DOHH2 (cell line): ENCODE data around the gene MYO1H.

Source experiments
- H3F3A ChIP-seq: fragments of 200-600 bp; sonication (generic), shearing (Covaris generic); 2 replicates; pipeline ENCODE4 v1.6.0; 2016; ENCODE audit warnings: antibody characterized with exemption, mild to moderate bottlenecking; ENCODE audit not compliant: control insufficient read depth, insufficient read depth
- H3K27ac ChIP-seq: fragments of 200-600 bp; sonication (generic); 2 replicates; pipeline ENCODE4 v1.5.1; 2014; ENCODE audit warnings: low read depth, mild to moderate bottlenecking, low read length, moderate library complexity
- H3K27me3 ChIP-seq: fragments of 200-600 bp; sonication (generic); 2 replicates; pipeline ENCODE4 v1.6.1; 2014; ENCODE audit warnings: mild to moderate bottlenecking, low read length, mixed read lengths; ENCODE audit not compliant: control insufficient read depth
- H3K36me3 ChIP-seq: fragments of 200-600 bp; sonication (generic); 2 replicates; pipeline ENCODE4 v1.6.1; 2014; ENCODE audit warnings: mild to moderate bottlenecking, low read length, moderate library complexity, mixed read lengths; ENCODE audit not compliant: control insufficient read depth
- H3K4me1 ChIP-seq: fragments of 200-600 bp; sonication (generic); 2 replicates; pipeline ENCODE4 v1.6.1; 2014; ENCODE audit warnings: mild to moderate bottlenecking, low read length, mixed read lengths; ENCODE audit not compliant: control insufficient read depth
- H3K4me2 ChIP-seq: fragments of 200-600 bp; sonication (generic); 2 replicates; pipeline ENCODE4 v1.6.0; 2014; ENCODE audit warnings: mild to moderate bottlenecking, low read length, moderate library complexity
- H3K4me3 ChIP-seq: fragments of 200-600 bp; sonication (generic); 2 replicates; pipeline ENCODE4 v1.5.1; 2014; ENCODE audit warnings: mild to moderate bottlenecking, low read length, mixed read lengths
- H3K79me2 ChIP-seq: fragments of 200-600 bp; sonication (generic); 2 replicates; pipeline ENCODE4 v1.6.1; 2014; ENCODE audit warnings: mild to moderate bottlenecking, low read length, mixed read lengths; ENCODE audit not compliant: control insufficient read depth
- H3K9me2 ChIP-seq: fragments of 200-600 bp; sonication (generic); replicated peaks from 2 replicates; pipeline ENCODE4 v1.6.1; 2014; ENCODE audit warnings: mild to moderate bottlenecking, low read length, mixed read lengths; ENCODE audit not compliant: control insufficient read depth
- H3K9me3 ChIP-seq: fragments of 200-600 bp; sonication (generic); 2 replicates; pipeline ENCODE4 v1.6.1; 2014; ENCODE audit warnings: antibody characterized with exemption, low read length, mixed read lengths; ENCODE audit not compliant: control insufficient read depth, insufficient read depth
- H4K20me1 ChIP-seq: fragments of 200-600 bp; sonication (generic); 2 replicates; pipeline ENCODE4 v1.6.0; 2014; ENCODE audit warnings: low read depth, mild to moderate bottlenecking, antibody characterized with exemption, low read length, moderate library complexity; ENCODE audit not compliant: control insufficient read depth, insufficient read depth
- EZH2phosphoT487 ChIP-seq: fragments of 200-600 bp; sonication (generic); IDR thresholded peaks from 2 replicates; pipeline ENCODE4 v1.6.1; 2017; ENCODE audit warnings: borderline replicate concordance, mild to moderate bottlenecking, antibody characterized with exemption, low read length, moderate library complexity, mixed read lengths
- TF ChIP-seq, protein P1 (sequence below): fragments of 200-600 bp; sonication (generic); IDR thresholded peaks from one replicate; pipeline ENCODE4 v1.5.1; 2014; ENCODE audit warnings: antibody characterized with exemption, mild to moderate bottlenecking, low read depth, low read length; ENCODE audit not compliant: poor library complexity, severe bottlenecking

Gene MYO1H

DNA sequence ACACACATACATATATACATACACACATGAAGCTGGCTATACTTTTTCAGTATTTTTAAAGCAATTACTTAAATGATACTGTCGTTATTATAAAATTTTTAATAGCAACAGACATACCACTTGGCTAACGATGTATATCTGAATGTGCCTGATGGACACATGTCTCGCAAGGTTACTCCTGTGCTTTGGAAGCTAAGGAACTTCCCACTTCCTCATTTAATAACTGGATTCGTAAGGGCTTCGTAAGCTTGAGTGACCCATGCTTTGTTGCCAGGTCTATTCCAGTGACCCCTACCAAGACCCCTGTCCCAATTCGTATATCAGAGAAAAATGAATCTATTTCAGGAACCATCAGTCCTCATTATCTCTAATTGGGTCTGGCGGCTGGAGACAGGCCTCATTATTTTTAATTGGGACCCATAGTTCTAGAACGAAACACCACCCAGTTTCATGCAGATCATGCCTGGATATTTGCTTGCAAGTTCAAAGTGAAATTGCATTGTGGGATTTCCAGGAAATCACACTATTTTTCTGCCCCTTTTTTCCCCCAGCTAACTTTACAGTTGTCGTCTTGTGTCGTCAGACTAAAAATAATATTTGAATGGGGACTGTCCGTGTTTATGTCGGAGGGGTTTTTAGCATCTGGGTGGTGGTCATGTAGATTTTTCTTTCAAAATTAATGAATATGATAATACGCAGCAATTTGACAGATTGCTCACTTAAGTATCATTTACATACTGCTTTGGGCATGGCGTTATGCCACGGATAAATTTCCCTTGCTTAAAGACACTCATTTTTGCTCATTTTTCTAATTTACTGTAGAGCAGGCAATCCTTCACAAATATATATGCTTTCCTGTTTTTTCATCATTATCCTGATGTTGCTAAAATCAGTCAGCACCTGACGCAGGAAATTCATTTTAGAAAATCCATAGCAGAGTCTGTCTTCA is 17.1 kb upstream of the MYO1H start:
- Histone ChIP-seq H3K4me2 (no peak overlapping the region), H3K4me1 (no peaks in the 10 kb centered on the region), H3F3A (no peaks in the 10 kb centered on the region), H3K9me3 (no peaks in the 10 kb centered on the region), H3K9me2 (no peaks in the 10 kb centered on the region), H3K27me3 (peaks cover 9% of the 10 kb centered on the region), H3K27ac (no peak overlapping the region), H4K20me1 (no peaks in the 10 kb centered on the region), H3K4me3 (no peak overlapping the region), H3K79me2 (no peaks in the 10 kb centered on the region), H3K36me3 (no peaks in the 10 kb centered on the region)
- no peak for TF ChIP-seq EZH2phosphoT487
- TF ChIP-seq, protein P1, sequence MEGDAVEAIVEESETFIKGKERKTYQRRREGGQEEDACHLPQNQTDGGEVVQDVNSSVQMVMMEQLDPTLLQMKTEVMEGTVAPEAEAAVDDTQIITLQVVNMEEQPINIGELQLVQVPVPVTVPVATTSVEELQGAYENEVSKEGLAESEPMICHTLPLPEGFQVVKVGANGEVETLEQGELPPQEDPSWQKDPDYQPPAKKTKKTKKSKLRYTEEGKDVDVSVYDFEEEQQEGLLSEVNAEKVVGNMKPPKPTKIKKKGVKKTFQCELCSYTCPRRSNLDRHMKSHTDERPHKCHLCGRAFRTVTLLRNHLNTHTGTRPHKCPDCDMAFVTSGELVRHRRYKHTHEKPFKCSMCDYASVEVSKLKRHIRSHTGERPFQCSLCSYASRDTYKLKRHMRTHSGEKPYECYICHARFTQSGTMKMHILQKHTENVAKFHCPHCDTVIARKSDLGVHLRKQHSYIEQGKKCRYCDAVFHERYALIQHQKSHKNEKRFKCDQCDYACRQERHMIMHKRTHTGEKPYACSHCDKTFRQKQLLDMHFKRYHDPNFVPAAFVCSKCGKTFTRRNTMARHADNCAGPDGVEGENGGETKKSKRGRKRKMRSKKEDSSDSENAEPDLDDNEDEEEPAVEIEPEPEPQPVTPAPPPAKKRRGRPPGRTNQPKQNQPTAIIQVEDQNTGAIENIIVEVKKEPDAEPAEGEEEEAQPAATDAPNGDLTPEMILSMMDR = no peak

DNA sequence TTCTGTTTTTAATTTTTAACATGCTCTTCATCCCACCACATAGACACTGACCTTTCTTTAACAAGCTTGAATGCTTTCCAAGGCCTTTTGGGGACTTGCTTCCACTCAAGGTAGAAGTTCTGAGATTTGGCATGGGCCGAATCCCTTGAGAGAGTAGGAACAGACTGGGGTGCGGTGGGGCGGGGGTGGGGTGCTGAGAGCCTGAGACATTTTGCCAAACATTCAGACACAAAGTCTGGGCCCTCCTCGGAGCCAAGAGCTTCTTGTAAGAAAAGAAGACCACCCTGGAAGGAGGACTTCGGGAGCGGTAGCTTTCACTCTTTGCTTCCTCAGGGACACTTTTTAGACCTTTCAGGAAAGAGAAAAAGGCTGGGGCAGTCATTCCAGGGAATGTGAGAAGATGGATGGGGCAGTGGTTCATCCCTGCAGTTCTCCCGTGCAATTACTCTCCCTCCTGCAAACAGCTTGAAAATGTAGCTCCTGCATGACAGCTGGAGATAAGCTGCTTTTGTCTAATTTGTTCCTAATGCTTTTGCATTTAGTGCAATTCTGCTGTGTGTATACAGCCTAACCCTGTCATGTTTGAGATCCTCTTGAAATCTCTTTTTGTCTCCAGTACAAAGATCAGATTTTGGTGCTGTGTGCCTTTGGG is 16.3 kb upstream of the MYO1H start:
- Histone ChIP-seq H3K27ac (no peak overlapping the region), H3K4me3 (no peak overlapping the region), H3K4me1 (no peaks in the 10 kb centered on the region), H3K9me3 (no peaks in the 10 kb centered on the region), H3F3A (no peaks in the 10 kb centered on the region), H3K4me2 (no peak overlapping the region), H3K27me3 (peaks cover 5% of the 10 kb centered on the region; the same call in 1 of the 2 replicates), H3K79me2 (no peaks in the 10 kb centered on the region), H3K9me2 (no peaks in the 10 kb centered on the region), H4K20me1 (no peaks in the 10 kb centered on the region), H3K36me3 (no peaks in the 10 kb centered on the region)
- TF ChIP-seq, protein P1 = no peak
- no peak for TF ChIP-seq EZH2phosphoT487

DNA sequence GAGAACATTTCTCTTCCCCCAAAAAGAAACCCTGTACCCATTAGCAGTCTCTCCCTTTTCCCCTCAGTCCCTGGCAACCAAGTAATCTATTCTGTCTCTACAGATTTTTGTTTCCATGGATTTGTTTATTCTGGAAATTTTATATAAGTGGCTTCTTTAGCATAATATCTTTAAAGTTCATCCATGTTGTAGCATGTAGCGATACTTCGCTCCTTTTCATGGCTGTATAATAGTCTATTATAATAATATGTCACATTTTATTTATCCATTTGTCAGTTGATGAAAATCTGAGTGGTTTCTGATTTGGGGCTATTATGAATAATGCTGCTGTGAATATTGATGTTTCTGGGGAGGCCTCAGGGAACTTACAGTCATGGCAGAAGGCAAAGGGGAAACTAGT is 12.8 kb upstream of the MYO1H start:
- no peaks in the 10 kb centered on the region for H3K9me3 ChIP-seq
- TF ChIP-seq, protein P1 = no peak
- no peak for TF ChIP-seq EZH2phosphoT487
- H3K4me2 ChIP-seq = no peak overlapping the region
- H3K79me2 ChIP-seq = no peaks in the 10 kb centered on the region
- no peaks in the 10 kb centered on the region for H3K27me3 ChIP-seq
- H3F3A ChIP-seq = no peaks in the 10 kb centered on the region
- H3K4me3 ChIP-seq = no peak overlapping the region
- no peak overlapping the region for H3K27ac ChIP-seq
- H3K9me2 ChIP-seq = no peaks in the 10 kb centered on the region
- H3K4me1 ChIP-seq = no peaks in the 10 kb centered on the region
- H3K36me3 ChIP-seq = no peaks in the 10 kb centered on the region
- H4K20me1 ChIP-seq = no peaks in the 10 kb centered on the region
